Measurements from ENCODE around the gene ASPN.
"Not testable (repeated sequence)": the region's sequence is repeated elsewhere in the genome, so short reads cannot be mapped to it uniquely, and the experiment has no call there.

ASPN gene

GRCh38 chr9:92411157-92411556 lies 71.1 kb downstream of the ASPN start:
- DNase-seq (ENCODE audit: low read depth), result not testable (repeated sequence)

- no peak for DNase-seq (ENCODE audit: low read depth)
Observed at GRCh38 chr9:92408747-92409478, 73.4 kb downstream of the ASPN start.

DNA sequence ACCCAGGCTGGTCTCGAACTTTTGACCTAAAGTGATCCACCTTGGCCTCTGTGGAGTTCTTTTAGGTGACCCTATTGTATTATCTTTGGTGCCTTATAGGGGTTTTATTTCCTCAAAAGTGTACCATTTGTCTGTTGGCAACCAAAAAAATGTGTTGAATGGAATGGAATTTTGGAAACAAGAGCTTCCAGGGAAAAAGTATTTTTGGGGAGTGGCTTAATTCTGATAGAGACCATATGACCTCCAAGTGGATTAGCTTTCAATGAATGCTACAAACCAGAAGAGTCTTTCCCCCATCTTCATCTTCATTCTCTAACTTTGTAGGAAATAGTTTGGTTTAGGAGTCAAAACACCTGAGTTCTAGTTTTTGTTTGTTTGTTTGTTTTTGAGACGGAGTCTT lies 74.5 kb downstream of the ASPN start:
- no peak for DNase-seq (ENCODE audit: low read depth)

- DNase-seq (ENCODE audit: low read depth), result peak; percentile 0
Observed at GRCh38 chr9:92406477-92406876, 75.8 kb downstream of the ASPN start.
